Mammary epithelial cell (primary cell): ENCODE results near the gene UBL4B.

ENCODE experiments used
- CTCF ChIP-seq, 2 donors: IDR thresholded peaks in 1 of 2; conservative IDR thresholded peaks in 1 of 2; 2 replicates each; pipeline ENCODE4 v1.5.1; 2011 to 2012; ENCODE audit warnings: inconsistent platforms in 2 of 2, low read length in 2 of 2, mild to moderate bottlenecking in 2 of 2, control low read depth in 1 of 2, low read depth in 1 of 2; ENCODE audit not compliant: insufficient read depth in 1 of 2; ENCODE audit errors: extremely low read depth in 1 of 2
- EZH2 ChIP-seq: IDR thresholded peaks from 2 replicates; pipeline ENCODE4 v1.6.1; 2012; ENCODE audit warnings: low read length, inconsistent platforms, borderline replicate concordance

- no peak for TF ChIP-seq CTCF (conservative IDR thresholded peaks at IDR 0.05 in 1 of 2, IDR thresholded peaks at IDR 0.05 in 1 of 2; ENCODE audit: extremely low read depth in 1 of 2, insufficient read depth in 1 of 2, low read depth in 1 of 2, low read length in 2 of 2)
- TF ChIP-seq EZH2: no peak
Observed at GRCh38 chr1:110136911-110137310, 24.7 kb downstream of the UBL4B start.
